NCI-H510A treated with DMSO at 0.1 percent for 48 hours (cell line): ENCODE results near the gene SNRNP48.

Experiments
- DNase-seq: peaks from one replicate; lab custom pipeline; 2025; lab: John Stamatoyannopoulos, UW

SNRNP48 gene

GRCh38 chr6:7594579-7595125 lies 4.7 kb downstream of the SNRNP48 start:
- no peak for DNase-seq

- DNase-seq = no peak
Measured at GRCh38 chr6:7604003-7604402, 14.0 kb downstream of the SNRNP48 start.

GRCh38 chr6:7604506-7604905 lies 14.5 kb downstream of the SNRNP48 start:
- DNase-seq = no peak

GRCh38 chr6:7615611-7616383 lies 25.8 kb downstream of the SNRNP48 start:
- peak; percentile 50 for DNase-seq

GRCh38 chr6:7617801-7618764 lies 28.1 kb downstream of the SNRNP48 start:
- DNase-seq = no peak

GRCh38 chr6:7621761-7622160 lies 31.8 kb downstream of the SNRNP48 start:
- DNase-seq = no peak

- DNase-seq = no peak
Measured at GRCh38 chr6:7624796-7625710, 35.1 kb downstream of the SNRNP48 start.

- DNase-seq = no peak
Measured at GRCh38 chr6:7628479-7628878, 38.5 kb downstream of the SNRNP48 start.

GRCh38 chr6:7628909-7629308 lies 38.9 kb downstream of the SNRNP48 start:
- no peak for DNase-seq

- no peak for DNase-seq
Measured at GRCh38 chr6:7629321-7629720, 39.3 kb downstream of the SNRNP48 start.

- no peak for DNase-seq
Measured at GRCh38 chr6:7630792-7631191, 40.8 kb downstream of the SNRNP48 start.

GRCh38 chr6:7631466-7631865 lies 41.5 kb downstream of the SNRNP48 start:
- no peak for DNase-seq

GRCh38 chr6:7632501-7633290 lies 42.7 kb downstream of the SNRNP48 start:
- no peak for DNase-seq

GRCh38 chr6:7633361-7633760 lies 43.4 kb downstream of the SNRNP48 start:
- no peak for DNase-seq

GRCh38 chr6:7636151-7636550 lies 46.2 kb downstream of the SNRNP48 start:
- no peak for DNase-seq

- DNase-seq = no peak
Measured at GRCh38 chr6:7637533-7637932, 47.5 kb downstream of the SNRNP48 start.

- DNase-seq = no peak
Measured at GRCh38 chr6:7639427-7639826, 49.4 kb downstream of the SNRNP48 start.

- DNase-seq = no peak
Measured at GRCh38 chr6:7640016-7640415, 50.0 kb downstream of the SNRNP48 start.

- DNase-seq = no peak
Measured at GRCh38 chr6:7640607-7641577, 50.9 kb downstream of the SNRNP48 start.

- DNase-seq = no peak
Measured at GRCh38 chr6:7642791-7643190, 52.8 kb downstream of the SNRNP48 start.
